Fibroblast of villous mesenchyme (primary cell): ENCODE results near the gene IMPDH2. TPM values are rescaled to one million over a fixed set of nuclear protein-coding genes. Genes with fewer than 3 reads are reported as not detected.
"Not testable (repeated sequence)": the region's sequence is repeated elsewhere in the genome, so short reads cannot be mapped to it uniquely, and the experiment has no call there.

ENCODE experiments used
- DNase-seq: peaks from one replicate; pipeline ENCODE4 v3.0.0-alpha.2; 2010; ENCODE audit warnings: low read depth
- H3K4me3 ChIP-seq: 2 replicates; pipeline ENCODE4 v1.5.1; 2011; ENCODE audit warnings: low read depth, mild to moderate bottlenecking, low read length
- CTCF ChIP-seq: IDR thresholded peaks from 2 replicates; pipeline ENCODE4 v1.5.1; 2012; ENCODE audit warnings: low read depth, mild to moderate bottlenecking, low read length; ENCODE audit not compliant: insufficient read depth
- total RNA-seq: library from RNA; depleted of rRNA; stranded (reverse); fragments of >200 nt; gene quantifications from 2 replicates; pipeline ENCODE4 v1.2.3, GENCODE V29; 2012

Gene IMPDH2
- total RNA-seq, 1 donor, result 225 TPM

GRCh38 chr3:49013113-49013737 lies 16.0 kb downstream of the IMPDH2 start:
- no peak for DNase-seq
- no peak overlapping the region for H3K4me3 ChIP-seq
- no peak for TF ChIP-seq CTCF

GRCh38 chr3:49012441-49013017 lies 16.7 kb downstream of the IMPDH2 start:
- no peak overlapping the region for H3K4me3 ChIP-seq
- no peak for TF ChIP-seq CTCF
- no peak for DNase-seq

DNA sequence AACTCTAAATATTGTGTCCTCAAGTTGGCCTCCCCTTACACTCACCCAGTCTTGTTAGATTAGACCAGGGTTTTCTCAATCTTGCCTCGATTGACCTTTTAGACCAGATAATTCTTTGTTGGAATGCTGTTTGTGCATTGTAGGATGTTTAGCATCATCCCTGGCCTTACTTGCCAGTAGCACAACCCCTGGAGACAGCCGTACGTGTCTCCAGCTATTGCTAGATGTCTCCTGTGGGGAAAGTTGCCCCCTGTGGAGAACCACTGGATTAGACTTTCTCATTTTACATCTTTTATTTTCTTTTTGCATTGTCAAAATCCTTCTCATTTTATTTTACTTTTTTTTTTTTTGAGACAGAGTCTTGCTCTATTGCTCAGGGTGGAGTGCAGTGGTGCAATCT lies 19.8 kb downstream of the IMPDH2 start:
- no peak overlapping the region for H3K4me3 ChIP-seq
- DNase-seq, result no peak
- TF ChIP-seq CTCF, result no peak

DNA sequence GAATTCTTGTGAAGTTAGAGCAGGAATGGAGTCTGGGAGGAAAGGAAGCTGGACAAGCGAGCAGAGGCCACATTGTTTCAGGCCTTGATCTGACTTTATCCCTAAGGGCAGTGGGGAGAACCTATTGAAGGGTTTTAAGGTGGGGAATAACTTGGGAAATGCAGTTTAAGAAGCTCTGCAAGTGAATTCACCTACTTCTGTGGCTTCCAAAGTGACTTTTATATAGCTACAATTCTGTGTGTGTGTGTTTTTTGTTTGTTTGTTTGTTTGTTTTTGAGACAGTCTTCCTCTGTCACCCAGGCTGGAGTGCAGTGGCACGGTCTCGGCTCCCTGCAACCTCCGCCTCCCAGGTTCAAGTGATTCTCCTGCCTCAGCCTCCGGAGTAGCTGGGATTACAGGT lies 20.6 kb downstream of the IMPDH2 start:
- not testable (repeated sequence) for DNase-seq
- peak overlapping the region; percentile 87 for H3K4me3 ChIP-seq

DNA sequence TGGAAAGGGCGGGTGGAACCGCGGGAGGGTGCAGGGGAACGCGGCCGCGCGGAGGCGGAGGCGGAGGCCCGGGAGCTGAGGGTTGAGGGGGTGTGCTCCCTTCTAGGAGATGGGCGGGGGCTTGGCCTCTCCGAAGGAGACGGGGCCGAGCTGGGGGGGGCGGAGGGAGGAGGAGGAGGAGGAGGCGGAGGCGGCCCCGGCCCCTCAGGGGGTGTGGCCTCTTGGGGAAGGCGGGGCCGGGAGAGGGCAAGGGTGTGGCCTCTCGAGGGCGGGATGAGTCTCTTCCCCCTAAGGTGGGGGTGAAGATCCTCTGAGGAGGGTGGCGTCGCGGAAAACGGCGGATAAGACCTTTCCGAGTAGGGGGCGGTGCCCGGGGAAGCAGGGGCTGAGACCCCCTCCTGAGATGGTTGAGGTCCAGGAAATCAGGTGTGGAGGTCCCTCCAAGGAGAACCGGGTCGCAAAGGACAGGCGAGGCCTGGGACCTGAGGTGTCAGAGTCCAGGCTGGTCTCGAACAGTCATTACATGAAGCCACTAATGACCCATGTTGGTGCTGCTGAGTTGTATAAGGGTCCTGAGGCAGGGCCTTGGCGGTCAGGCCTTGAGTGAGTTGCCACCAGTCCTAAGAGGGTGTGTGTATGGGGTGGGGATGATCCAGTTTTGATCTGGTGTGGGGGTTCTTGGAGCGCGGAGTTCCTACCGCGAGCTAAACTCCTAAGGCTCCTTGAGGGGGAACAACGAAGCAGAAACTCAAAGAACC lies 21.2 kb downstream of the IMPDH2 start:
- TF ChIP-seq CTCF, result no peak
- peak; percentile 91 for DNase-seq

DNA sequence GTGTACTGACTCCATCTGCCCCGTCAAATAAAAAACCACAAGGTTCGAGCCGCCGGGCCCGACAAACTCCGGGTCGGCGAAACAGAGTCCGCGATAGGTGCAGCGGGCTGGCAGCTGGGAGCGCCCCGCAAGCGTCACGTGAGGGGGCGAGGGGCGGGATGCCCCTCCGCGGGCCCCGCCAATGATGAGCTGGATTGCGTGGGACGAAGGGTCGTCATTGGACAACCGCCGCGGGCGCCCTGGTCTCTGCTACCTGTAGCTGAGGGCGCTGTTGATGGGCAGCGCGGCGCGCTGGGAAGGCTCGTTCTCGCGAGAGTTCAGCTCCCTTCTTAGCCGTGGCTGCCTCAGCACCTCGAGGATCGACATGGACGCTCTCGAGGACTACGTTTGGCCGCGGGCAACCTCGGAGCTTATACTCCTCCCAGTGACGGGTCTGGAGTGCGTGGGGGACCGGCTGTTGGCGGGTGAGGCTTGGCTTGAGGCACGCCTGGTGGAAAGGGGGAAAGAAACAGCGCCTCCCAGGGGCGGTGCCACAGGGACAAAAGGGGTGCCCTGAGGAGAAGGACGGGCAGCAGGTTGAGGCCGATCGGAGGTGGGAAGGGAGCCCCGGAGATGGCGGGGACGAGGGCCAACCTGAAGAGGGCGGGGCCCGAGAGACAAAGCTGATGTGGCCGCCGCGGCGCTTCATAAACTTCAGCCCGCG lies 22.0 kb downstream of the IMPDH2 start, which contains the start of gene WDR6:
TSS of gene WDR6 (plus strand) at position 324 of the 703 bp plus-strand sequence. CDS start at position 365, 41 bp downstream.
- TF ChIP-seq CTCF, result peak; percentile 49
- H3K4me3 ChIP-seq, result peak within 1 kb of the TSS; percentile 87

More for the DNA sequence above, 21.2 kb downstream of the IMPDH2 start:
- H3K4me3 ChIP-seq, result peak overlapping the region; percentile 87

More for the DNA sequence above, 22.0 kb downstream of the IMPDH2 start, which contains the start of gene WDR6:
- peak; percentile 98 for DNase-seq
